ENCODE data around the gene FANK1.

The FANK1 gene

DNA sequence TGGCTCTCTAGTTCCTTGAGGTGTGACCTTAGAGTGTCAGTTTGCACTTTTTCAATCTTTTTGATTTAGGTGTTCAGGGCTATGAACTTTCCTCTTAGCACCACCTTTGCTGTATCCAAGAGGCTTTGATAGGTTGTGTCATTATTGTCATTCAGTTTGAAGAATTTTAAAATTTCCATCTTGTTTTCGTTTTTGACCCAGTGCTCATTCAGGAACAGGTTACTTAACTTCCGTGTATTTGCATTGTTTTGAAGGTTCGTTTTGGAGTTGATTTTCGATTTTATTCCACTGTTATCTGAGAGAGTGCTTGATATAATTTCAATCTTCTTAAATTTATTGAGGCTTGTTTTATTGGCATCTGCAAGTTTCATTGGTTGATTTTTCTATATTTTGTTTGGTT is 37.3 kb downstream of the FANK1 start:
- H4K20me1 ChIP-seq (ENCODE audit: insufficient read depth, low read length) = no peaks in the 10 kb centered on the region
- no peak overlapping the region for H2AFZ ChIP-seq (ENCODE audit: low read length)
- H3K79me2 ChIP-seq (ENCODE audit: low read length) = no peaks in the 10 kb centered on the region
- TF ChIP-seq EZH2 (optimal IDR thresholded peaks at IDR 0.05; ENCODE audit: low read depth, low read length) (no peak), EZH2phosphoT487 (IDR thresholded peaks at IDR 0.05; ENCODE audit: low read length) (no peak), CTCF (IDR thresholded peaks at IDR 0.05; ENCODE audit: low read length) (no peak)
- no peak for DNase-seq
- no peak overlapping the region for H3K4me2 ChIP-seq (ENCODE audit: low read depth, low read length)
- no peak overlapping the region for H3K4me3 ChIP-seq (ENCODE audit: low read length)
- H3K4me1 ChIP-seq (ENCODE audit: low read length) = no peaks in the 10 kb centered on the region
- no peaks in the 10 kb centered on the region for H3K27me3 ChIP-seq (replicated peaks; ENCODE audit: insufficient read depth, low read length)
- H3F3A ChIP-seq (ENCODE audit: insufficient read depth, low read length) = no peaks in the 10 kb centered on the region
- H3K27ac ChIP-seq (ENCODE audit: low read length) = no peak overlapping the region
- no peak overlapping the region for H3K9ac ChIP-seq (ENCODE audit: low read length)
- no peaks in the 10 kb centered on the region for H3K9me2 ChIP-seq (replicated peaks; ENCODE audit: insufficient read depth, low read length)
- no peaks in the 10 kb centered on the region for H3K36me3 ChIP-seq (replicated peaks; ENCODE audit: insufficient read depth, low read length)
- H3K9me3 ChIP-seq (replicated peaks; ENCODE audit: insufficient read depth, low read length) = no peaks in the 10 kb centered on the region

DNA sequence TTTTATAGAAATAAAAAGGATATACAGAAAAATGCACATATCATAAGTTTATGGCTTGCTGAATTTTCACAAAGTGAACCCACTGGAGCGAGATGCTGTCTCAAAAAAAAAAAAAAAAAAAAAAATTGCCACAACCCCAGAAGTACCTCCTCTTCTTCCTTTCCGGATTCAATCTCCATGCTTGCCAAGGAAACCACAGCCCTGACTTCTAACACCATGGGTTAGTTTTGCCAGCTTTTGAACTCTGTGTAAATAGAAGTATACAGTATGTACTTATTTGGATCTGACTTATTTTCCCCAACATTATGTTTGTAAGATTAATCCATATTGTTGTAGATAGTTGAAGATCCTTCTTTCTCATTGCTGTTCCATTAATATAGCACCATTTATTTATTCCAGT is 40.0 kb downstream of the FANK1 start:
- no peak for TF ChIP-seq EZH2 (optimal IDR thresholded peaks at IDR 0.05; ENCODE audit: low read depth, low read length)
- no peak for TF ChIP-seq EZH2phosphoT487 (IDR thresholded peaks at IDR 0.05; ENCODE audit: low read length)
- no peak for TF ChIP-seq CTCF (IDR thresholded peaks at IDR 0.05; ENCODE audit: low read length)
- no peak for DNase-seq
- H3K79me2 ChIP-seq (ENCODE audit: low read length) = no peaks in the 10 kb centered on the region

GRCh38 chr10:125940515-125940914 is 44.2 kb downstream of the FANK1 start:
- Histone ChIP-seq H4K20me1 (ENCODE audit: insufficient read depth, low read length) (no peaks in the 10 kb centered on the region), H3K4me2 (ENCODE audit: low read depth, low read length) (no peak overlapping the region), H3F3A (ENCODE audit: insufficient read depth, low read length) (no peaks in the 10 kb centered on the region), H3K27me3 (replicated peaks; ENCODE audit: insufficient read depth, low read length) (no peaks in the 10 kb centered on the region), H3K9me3 (replicated peaks; ENCODE audit: insufficient read depth, low read length) (no peaks in the 10 kb centered on the region), H2AFZ (ENCODE audit: low read length) (no peak overlapping the region), H3K9me2 (replicated peaks; ENCODE audit: insufficient read depth, low read length) (no peaks in the 10 kb centered on the region), H3K4me3 (ENCODE audit: low read length) (no peak overlapping the region), H3K9ac (ENCODE audit: low read length) (no peak overlapping the region), H3K4me1 (ENCODE audit: low read length) (no peaks in the 10 kb centered on the region), H3K27ac (ENCODE audit: low read length) (no peak overlapping the region), H3K79me2 (ENCODE audit: low read length) (no peaks in the 10 kb centered on the region), H3K36me3 (replicated peaks; ENCODE audit: insufficient read depth, low read length) (no peaks in the 10 kb centered on the region)
- no peak for DNase-seq
- no peak for TF ChIP-seq EZH2phosphoT487 (IDR thresholded peaks at IDR 0.05; ENCODE audit: low read length)
- no peak for TF ChIP-seq CTCF (IDR thresholded peaks at IDR 0.05; ENCODE audit: low read length)
- TF ChIP-seq EZH2 (optimal IDR thresholded peaks at IDR 0.05; ENCODE audit: low read depth, low read length) = no peak

More for the DNA sequence above, 40.0 kb downstream of the FANK1 start:
- Histone ChIP-seq H3K27ac (ENCODE audit: low read length) (no peak overlapping the region), H3K9me3 (replicated peaks; ENCODE audit: insufficient read depth, low read length) (no peaks in the 10 kb centered on the region), H3K4me3 (ENCODE audit: low read length) (no peak overlapping the region), H3K36me3 (replicated peaks; ENCODE audit: insufficient read depth, low read length) (no peaks in the 10 kb centered on the region), H3K27me3 (replicated peaks; ENCODE audit: insufficient read depth, low read length) (no peaks in the 10 kb centered on the region), H3K4me2 (ENCODE audit: low read depth, low read length) (no peak overlapping the region), H3K4me1 (ENCODE audit: low read length) (no peaks in the 10 kb centered on the region), H3K9ac (ENCODE audit: low read length) (no peak overlapping the region), H2AFZ (ENCODE audit: low read length) (no peak overlapping the region), H3F3A (ENCODE audit: insufficient read depth, low read length) (no peaks in the 10 kb centered on the region), H3K9me2 (replicated peaks; ENCODE audit: insufficient read depth, low read length) (no peaks in the 10 kb centered on the region), H4K20me1 (ENCODE audit: insufficient read depth, low read length) (no peaks in the 10 kb centered on the region)

All from MM.1S (cell line).